GM19455 (cell line): ENCODE data around the gene GRB10.

Source experiments
- ATAC-seq: cut with Tn5 transposase; IDR thresholded peaks from one replicate; pipeline ENCODE4 v1.9.1; 2021; ENCODE audit not compliant: unreplicated experiment

Gene GRB10

DNA sequence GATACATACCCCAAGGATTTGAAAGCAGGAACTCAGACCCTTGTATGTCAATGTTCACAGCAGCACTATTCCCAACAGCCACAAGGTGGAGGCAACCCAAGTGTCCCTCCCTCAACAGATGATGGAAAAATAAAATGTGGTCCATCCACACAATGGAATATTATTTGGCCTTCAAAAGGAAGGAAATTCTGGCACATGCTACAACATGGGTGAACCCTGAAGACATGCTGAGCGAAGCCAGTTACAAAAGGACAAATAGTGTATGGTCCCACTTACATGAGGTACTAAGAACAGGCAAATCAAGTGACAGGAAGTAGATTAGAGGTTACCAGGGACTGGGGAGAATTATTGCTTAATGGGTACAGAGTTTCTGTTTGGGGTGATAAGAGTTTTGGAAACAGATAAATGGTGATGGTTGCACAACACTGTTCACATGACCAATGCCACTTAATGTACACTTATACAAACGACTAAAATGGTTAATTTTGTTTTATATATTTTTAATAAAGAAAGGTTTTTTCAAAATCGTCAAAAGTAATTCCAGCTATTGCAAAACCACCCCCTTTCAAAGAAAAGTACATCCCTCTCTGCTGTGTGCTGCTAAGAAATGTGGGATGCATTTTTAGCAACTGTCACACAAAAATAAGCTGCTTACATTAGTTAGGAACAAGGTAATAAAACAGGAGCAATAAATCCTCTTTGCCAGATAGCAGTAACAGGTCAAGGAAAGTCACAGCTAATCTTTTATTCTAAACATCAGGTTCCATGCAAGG is 85.7 kb downstream of the GRB10 start:
- no peak for ATAC-seq

DNA sequence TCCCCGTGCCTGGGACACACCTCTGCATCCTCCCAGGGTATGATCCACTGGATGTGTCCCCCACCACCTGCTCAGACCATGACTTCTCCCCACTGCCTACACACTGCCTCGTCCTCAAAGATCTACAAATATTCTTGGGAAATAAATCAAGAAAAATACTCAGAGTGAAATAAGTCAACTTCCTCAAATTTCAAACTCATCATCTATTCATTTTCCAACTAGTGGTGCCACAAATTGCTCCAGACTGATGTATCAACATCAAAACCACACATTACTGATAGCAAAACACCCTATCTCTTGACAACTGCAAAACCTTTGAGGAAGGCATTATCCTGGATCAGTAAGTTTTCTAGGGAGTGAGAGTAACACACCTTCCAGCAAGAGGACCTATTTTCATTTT is 87.7 kb downstream of the GRB10 start:
- ATAC-seq: no peak

DNA sequence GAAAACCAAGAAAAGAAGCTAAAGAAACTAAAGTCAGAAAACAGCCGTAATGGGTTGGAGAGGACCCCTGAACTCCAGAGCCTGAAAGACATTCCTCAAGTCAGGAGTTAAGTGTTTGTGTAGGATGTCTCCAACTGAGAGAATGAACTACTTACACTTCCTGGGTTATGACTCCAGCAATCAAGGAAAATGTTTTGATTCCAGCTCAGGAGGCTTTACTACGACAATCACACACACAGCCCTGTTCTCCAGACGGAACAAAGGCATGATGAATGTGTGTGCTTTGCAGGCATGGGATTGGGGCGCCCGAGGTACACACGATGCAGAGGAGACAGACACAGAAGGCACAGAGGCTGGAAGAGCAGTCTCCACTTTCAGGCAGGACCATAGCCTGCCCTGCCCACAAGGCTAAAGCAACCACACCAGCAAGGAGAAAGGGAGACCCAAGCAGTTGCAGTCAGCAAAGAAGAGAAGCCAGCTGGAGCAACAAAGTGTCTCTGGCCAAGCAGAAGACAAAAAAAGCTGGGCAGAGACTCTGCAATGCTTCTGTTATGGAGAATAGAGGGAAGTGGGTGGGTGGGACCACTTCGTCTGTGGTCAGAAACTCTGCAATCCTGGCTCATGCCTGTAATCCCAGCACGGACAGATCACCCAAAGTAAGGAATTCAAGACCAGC is 89.1 kb downstream of the GRB10 start:
- no peak for ATAC-seq

DNA sequence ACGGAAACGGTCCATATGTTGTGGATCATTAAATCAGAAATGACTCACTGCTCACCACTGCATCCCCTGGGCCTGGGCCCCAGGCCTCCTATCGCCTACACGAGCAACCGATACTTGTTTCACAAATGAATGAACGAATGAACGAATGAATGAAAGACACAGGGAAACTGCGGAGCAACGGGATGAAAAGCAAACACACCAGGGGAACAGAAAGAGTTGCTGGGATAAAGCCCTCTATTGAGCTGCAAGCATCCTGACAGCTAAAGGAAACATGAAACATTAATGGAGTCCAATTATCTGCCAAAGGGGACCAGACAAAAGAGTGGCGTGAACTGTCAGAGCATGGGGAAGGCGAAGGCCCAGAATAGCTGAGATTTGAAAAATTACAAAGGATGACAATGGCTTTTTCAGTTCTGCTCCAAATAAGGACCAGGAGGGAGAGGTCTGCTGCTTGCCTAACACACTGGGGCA is 92.1 kb downstream of the GRB10 start:
- ATAC-seq: no peak

DNA sequence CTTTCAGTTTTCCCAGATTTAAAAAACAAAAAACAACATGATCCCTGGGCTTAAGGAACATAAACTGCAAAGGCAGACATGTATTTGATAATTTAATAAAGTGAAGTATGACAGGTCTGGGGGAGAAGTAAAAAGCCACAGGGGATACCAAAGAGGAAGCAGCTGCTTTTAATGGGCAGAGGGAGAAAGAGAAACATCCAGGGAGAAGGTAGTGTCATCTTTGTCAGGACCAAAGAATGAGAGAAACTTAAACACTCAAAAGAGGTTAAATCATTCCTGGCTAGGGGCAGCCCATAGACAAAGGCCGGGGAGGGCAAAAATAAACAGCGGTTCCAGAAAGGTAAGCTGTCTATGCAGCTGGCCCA is 94.5 kb downstream of the GRB10 start:
- no peak for ATAC-seq

DNA sequence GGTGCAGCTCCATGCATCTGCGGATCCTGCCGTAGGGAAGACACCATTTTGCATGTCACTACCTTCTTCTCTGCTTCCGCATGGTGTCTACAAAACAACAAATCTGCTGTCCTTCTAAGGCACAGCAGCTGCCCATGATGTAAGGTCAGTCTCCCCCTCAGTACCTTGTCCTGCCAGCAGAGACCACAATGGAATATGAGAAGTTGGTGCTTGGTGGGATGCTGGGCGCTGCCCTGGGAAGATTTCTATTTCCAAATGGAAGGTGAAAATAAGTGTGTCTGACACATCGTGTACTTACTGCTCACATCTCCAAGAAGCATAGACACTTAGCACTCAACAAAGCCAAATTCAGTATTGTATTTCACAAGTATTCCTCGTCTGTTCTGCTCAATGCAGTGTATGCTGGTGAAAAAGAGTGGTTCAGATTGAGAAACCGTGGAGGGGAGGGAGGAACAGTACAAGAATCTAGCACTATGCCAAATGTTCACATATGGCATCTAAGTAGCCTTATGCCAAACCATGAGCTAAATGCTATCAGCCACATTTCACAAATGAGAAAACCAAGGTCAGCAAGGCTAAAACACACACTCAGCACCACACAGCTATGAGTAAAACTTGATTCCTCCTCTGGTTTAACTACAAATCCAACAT is 95.0 kb downstream of the GRB10 start:
- no peak for ATAC-seq

DNA sequence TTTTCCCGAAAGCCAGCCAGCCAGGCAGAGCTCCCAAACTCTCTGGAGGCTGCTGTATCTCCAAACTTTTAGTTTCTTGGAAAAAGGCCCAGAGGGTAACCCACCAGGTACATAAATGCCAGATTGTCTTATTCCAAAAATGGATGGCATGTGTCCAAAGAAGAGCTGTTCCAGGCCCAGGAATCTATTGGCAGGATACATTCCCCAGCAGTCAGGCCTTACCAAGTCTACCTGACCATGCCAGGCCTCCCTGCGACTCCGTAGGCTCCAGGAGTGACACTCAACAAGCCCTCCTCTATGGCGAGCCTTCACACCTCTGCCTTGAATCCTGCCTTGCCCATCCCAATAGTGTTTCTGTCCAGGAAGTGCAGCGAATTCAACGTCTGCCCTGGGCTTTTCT is 95.6 kb downstream of the GRB10 start:
- ATAC-seq: no peak

DNA sequence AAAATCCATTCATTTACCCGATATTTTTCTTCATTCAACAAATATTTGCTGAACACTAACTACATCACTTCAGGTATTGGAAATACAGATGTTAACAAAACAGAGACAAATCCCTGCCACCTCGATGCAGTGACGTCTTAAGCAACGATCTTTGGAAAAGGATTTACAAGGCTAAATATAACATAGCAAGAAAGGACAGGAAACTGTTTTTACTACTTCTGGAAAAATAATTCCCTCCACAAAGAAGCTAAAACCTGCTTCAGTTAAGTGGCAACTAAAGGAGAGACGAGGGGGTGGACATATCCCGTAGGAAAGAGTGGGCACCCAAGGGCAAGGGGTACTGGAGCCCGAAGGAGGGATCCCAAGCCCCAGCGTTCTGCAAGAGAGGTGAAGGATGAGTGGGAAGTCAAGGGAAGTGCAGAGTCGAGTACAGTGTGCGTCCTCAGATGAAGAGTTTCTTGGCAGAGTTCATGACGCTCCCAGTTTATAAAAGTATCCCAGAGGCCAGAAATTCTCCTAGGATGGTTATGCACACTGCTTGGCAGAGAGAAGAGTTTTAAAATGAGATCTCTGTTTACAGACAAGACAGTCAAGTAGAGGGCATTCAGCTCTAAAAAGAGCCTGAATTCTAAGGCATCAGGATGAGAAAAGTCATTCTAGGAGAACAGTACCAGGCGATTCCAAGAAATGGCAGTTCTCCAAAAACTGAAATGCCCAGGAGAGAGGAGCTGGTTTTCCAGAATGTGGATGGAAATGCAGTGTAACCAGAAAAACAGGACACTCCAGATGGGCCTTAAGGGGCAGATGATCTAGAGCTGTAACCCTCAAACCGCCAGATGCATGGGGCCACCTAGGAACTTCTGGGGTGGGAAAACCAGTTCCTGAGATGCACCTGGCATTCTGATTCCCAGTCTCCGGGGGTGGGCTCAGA is 97.3 kb downstream of the GRB10 start:
- ATAC-seq: no peak

DNA sequence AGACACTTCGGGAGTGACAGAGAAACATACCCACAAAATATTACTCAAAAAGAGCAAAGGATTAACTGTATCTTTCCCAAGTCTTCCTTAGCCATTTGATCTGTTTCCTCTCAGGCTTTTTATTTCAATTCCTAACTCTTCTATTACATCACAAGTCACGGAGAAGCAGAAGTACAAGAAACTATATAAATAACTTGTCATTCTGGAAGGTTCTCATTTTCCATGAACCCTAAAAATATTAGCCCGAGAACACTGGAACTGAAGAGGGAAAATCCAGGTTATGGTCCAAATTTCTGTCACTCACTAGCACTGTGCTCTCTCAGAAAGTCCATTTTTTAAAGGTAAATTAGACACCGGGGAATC is 98.0 kb downstream of the GRB10 start:
- no peak for ATAC-seq

DNA sequence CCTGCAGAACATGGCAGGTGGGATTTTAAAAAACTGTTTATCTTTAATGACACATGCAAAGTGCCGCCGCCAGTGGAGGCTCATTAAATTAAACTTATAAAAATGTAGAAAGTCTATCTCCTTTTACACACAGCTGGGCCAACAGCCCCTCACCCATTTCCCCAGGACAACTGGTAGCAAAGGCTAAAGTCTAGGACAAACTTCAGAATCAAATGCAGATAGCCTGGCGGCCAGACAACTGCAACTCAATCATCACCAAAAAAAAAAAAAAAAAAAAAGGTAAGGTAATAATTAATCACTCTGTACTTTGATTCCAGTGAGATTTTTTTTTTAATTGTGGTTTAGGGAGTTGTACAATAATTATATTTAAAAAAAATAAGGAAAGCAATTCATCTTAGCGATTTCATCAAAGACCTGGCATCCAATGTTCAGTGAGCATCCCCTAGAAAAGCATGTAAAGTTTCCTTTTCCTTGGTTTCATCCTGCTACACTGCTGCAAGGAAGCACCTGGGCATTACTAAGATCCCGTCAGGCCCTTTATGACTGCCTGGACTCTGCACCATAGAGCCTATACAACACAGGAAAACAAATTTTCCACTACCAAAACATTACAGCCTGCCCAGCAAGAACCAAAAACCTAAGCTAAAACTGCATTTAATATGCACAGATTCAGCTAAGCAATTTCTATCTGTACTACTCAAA is 98.5 kb downstream of the GRB10 start:
- ATAC-seq: no peak

DNA sequence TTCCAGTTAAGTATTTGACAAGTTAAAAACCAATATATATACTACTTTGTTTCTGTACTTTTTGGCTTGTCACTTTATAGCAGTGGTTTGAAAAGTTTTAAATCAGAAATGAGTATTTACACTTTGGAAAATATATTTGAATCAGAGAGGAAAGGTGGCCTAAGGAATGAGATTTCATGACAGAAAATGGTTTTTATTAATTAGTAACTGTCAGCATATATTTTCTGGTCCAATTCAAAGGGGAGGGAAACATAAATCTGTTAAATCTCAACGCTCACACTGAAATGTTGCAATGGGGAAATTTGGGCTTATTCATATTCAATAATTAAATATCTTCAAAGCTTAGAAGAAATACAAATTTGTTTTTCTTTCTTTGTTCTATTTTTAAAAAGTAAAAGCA is 100.1 kb downstream of the GRB10 start:
- no peak for ATAC-seq

DNA sequence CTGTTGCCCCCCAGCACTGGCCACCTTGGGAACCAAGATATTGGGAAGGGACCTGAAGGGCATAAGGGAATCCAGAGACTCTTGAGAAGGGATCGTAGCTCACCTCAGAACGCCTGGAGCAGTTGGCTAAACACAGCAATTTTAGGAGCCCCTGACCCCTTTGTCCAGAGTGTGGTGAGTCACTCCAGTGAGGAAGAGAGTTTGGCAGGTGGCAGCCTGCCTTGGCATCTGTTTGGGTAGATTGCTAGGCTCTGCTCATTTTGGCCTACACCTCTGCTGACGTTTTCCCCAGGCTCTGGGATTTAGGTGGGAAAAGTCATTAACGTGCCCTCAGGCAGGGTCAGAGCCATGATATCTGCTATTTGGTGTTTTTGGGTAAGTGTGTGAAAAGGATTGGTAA is 100.6 kb downstream of the GRB10 start:
- no peak for ATAC-seq

DNA sequence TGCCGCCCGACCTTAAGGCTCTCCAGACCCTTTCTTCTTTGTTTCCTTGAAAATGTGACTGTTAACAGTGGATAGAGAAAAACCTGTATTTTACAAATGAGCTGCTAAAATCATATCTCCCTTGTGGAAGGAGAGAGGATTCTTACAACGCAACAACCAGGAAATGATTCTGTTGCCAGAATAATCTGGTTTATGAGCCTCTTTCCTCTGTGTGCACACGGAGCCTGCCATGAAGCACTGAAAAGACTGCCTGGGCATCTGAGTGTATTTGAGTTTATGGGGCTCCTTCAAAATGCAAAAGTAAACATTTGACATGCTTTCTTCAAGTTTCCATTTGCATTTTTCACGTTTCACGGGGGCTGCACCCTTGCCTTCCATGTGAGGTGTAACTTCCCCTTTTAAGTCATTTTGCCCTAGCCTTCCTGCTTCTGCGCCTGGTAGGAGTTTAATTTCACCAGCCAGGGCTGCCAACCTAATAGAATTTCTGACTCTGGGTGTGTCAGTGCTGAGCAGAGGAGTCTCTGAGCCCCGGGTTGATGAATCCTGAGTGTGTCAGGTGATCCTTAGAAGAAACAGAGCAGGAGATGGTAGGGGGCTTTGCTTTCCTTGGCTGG is 101.2 kb downstream of the GRB10 start:
- no peak for ATAC-seq

DNA sequence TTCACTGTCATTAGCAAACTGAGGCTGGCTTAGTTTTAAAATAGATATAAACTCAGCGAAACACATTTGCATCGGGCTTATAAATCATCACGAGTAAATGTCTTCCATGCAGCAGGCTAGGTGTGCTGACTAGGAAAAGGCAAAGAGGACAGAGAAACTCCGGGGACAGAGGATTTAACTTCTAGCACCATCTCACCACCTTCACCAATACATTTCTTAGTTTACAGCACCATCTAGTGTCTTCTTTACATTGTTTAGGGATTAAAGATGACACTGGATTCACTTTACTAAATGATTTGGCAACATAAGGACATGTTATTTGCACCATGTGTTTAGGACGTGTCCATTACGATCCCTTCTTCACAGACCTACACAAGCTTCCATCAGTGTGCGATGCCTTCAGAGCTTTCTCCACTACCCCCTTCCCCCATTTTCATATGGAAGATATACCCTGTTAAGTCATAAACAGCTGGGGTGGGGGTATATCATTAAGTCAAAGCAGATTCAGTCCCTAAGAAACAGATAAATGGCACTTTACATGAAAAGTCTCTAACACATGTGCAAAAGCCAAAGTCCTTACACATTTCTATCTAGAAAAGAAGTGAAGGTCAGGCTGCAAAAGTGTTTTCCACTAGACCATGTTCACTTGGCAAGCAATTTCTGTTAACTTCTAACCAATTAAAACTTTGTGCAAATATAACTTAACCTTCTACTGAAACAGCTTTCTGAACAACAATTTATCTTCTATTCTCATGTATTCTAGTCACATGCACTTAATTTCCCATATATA is 103.3 kb downstream of the GRB10 start:
- ATAC-seq: no peak

DNA sequence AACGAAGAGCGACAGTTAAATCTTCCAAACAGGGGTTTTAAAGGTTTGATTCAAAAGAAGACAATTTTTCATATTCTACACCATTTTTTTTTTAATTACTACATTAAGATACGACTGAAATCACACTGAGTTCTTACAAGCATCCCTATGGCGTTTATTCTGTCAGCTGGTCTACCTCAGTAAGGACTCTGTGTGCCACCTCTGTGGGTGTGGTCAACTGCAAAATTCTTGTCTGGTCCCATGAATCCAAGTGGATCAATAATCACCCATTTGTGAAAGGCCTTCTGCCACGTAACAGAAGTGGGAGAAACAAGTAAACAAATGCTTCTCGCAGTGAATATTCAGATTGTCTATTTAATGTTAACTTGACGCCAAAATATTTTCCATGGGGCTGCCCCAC is 104.1 kb downstream of the GRB10 start:
- ATAC-seq: no peak

DNA sequence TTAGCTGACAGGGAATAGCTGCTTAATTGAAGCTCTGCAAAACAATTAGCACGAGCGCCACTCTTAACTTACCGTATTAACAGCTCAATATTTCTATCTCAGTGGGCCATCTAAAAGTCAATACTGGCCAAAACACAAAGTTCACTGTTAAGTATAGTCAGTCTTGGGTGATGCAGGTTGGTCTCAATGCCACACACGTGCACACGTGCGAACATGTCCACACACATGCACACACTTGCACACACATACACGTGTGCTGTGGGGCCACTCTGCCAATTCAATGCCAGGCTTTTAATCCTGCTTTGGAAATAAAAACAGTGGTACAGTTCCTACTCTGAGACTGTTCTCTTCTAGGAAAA is 105.1 kb downstream of the GRB10 start:
- ATAC-seq: no peak

DNA sequence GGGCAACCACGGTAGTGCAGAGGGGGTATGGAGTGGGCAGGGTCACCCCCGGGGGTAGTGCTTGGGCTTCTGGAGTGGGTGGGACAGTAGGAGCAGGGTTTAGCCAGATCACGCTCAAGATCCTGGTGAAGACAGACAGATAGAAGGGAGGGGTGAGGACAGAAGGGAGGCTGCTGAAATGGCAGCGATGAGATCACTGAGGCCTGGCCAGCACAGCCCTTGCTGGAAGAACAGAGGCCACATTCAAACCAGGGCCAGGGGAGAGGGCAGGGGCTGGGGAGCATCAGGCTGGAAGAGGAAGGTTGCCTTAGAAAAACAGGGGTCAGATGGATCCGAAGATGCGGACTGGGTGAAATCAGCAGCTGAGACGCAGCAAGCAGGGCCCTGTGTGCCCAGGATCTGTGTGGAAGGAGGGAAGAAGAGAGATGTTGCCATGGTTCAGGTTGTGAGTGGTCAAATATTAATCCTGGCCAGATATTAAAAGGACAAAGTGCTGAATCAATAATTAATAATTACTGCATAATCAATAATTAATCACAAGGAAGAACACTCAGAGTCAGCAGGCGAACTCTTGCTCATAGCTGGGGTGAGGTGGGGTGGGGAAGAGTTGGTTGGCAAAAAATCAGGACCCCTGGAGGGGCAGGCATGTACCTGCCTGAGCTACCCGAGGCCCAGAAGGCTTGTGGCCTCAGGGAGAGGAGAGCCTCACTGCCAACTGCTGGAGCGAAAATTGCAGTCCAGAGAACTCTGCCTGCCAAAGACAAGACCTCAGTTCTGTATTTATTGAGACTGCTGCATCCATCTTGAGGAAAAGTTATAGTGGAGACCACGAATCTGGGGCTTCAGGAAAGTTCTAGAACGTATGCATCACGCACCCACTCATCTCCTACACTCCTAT is 105.7 kb downstream of the GRB10 start:
- ATAC-seq: no peak

DNA sequence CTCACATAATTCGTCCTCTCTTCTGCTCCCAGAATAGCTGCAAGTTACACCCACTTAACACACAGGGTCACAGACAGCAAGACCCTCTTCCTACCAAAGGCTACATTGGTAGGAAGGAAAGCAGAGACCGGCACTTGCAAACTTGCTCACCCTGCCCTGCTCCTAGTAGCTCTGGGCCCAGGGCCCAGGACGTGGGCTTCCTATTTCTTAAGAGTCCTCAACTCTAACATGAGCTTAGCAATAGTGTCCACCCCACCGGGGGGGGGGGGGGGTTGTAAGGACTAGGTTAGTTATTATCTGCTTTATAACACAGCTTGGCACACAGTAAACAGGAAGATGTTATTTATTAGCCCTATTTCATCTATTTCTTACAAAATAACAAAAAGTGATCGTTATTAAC is 106.6 kb downstream of the GRB10 start:
- ATAC-seq: no peak
